Chondrocyte (in vitro differentiated cells): ENCODE results near the gene COL4A2. TPM values are rescaled to one million over a fixed set of nuclear protein-coding genes. Genes with fewer than 3 reads are reported as not detected.

ENCODE experiments used
- DNase-seq: peaks from one replicate; pipeline ENCODE4 v3.0.0; 2021; ENCODE audit warnings: mixed read lengths, low spot score
- H3K27ac Mint-ChIP-seq: one replicate; pipeline ENCODE4 v1.8.0; 2021; ENCODE audit warnings: mild to moderate bottlenecking, moderate library complexity, mixed read lengths; ENCODE audit not compliant: unreplicated experiment
- H3K27me3 Mint-ChIP-seq: 2 replicates; pipeline ENCODE4 v1.8.0; 2021; ENCODE audit warnings: low read depth, mixed read lengths
- H3K36me3 Mint-ChIP-seq: 2 replicates; pipeline ENCODE4 v1.8.0; 2021; ENCODE audit warnings: low read depth, mixed read lengths
- H3K4me1 Mint-ChIP-seq: 2 replicates; pipeline ENCODE4 v1.8.0; 2021; ENCODE audit warnings: low read depth, mild to moderate bottlenecking, mixed read lengths
- H3K4me3 Mint-ChIP-seq: one replicate; pipeline ENCODE4 v1.8.0; 2021; ENCODE audit warnings: mild to moderate bottlenecking, moderate library complexity, mixed read lengths; ENCODE audit not compliant: unreplicated experiment
- H3K9me3 Mint-ChIP-seq: 2 replicates; pipeline ENCODE4 v1.8.0; 2021; ENCODE audit warnings: low read depth, mixed read lengths
- total RNA-seq: library from RNA; stranded (reverse); gene quantifications from 3 replicates; pipeline ENCODE4 v1.2.1, GENCODE V29; 2021
- TF ChIP-seq, protein P1 (sequence below): fragments of 200-600 bp; sonication (generic); IDR thresholded peaks from 2 replicates; pipeline ENCODE4 v1.5.0; 2021; ENCODE audit warnings: antibody characterized with exemption, mild to moderate bottlenecking, moderate library complexity

The COL4A2 gene
- total RNA-seq, 1 donor from 2014 or later = 2,366 TPM

- Mint-ChIP-seq H3K27ac (peak overlapping the region; percentile 97), H3K4me1 (peaks cover 63% of the 10 kb centered on the region), H3K4me3 (peak overlapping the region; percentile 94), H3K36me3 (peaks cover 63% of the 10 kb centered on the region), H3K27me3 (no peaks in the 10 kb centered on the region), H3K9me3 (no peaks in the 10 kb centered on the region)
- TF ChIP-seq, protein P1, sequence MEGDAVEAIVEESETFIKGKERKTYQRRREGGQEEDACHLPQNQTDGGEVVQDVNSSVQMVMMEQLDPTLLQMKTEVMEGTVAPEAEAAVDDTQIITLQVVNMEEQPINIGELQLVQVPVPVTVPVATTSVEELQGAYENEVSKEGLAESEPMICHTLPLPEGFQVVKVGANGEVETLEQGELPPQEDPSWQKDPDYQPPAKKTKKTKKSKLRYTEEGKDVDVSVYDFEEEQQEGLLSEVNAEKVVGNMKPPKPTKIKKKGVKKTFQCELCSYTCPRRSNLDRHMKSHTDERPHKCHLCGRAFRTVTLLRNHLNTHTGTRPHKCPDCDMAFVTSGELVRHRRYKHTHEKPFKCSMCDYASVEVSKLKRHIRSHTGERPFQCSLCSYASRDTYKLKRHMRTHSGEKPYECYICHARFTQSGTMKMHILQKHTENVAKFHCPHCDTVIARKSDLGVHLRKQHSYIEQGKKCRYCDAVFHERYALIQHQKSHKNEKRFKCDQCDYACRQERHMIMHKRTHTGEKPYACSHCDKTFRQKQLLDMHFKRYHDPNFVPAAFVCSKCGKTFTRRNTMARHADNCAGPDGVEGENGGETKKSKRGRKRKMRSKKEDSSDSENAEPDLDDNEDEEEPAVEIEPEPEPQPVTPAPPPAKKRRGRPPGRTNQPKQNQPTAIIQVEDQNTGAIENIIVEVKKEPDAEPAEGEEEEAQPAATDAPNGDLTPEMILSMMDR = no peak
- DNase-seq = no peak
Measured at GRCh38 chr13:110307767-110308655, 927 bp downstream of the COL4A2 start.

- peaks cover 57% of the 10 kb centered on the region for H3K36me3 Mint-ChIP-seq
- H3K9me3 Mint-ChIP-seq = no peaks in the 10 kb centered on the region
Measured at GRCh38 chr13:110308656-110309359, 1.7 kb downstream of the COL4A2 start.

DNA sequence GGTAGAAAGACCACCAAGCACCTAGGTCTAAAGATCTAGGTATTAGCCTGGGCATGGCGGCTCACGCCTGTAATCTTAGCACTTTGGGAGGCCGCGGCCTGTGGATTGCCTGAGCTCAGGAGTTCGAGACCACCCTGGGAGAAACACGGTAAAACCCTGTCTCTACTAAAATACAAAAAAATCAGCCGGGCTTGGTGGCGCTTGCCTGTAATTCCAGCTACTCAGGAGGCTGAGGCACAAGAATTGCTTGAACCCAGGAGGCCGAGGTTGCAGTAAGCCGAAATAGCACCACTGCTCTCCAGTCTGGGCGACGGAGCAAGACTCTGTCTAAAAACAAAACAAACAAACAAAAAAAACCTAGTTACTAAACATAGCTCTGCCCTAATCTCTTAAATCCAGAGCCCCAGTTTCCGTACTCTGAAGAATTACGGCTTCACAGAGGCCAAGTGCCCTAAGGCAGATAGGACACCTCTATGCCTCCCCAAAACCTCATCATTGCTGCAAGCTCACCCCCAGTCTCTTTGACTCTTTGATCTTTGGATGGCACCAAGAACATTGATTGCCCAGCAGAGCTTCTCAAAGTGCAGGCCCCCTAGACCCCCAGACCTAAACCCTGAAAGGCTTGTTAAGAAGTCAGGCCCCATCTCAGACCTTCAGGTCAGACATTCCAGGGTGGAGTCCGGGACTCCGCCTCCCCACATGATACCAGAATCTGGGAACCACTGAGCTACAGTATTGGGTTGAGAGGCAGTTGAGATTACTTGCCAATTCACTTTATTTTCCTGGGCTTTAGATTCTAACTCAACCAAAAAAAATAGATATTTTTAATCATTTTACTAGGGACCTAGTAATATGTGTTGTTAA is 2.8 kb downstream of the COL4A2 start:
- Mint-ChIP-seq H3K27ac (peak overlapping the region; percentile 97), H3K27me3 (no peaks in the 10 kb centered on the region), H3K9me3 (no peaks in the 10 kb centered on the region), H3K36me3 (peaks cover 52% of the 10 kb centered on the region), H3K4me3 (peak overlapping the region; percentile 94), H3K4me1 (peaks cover 60% of the 10 kb centered on the region)
- no peak for DNase-seq
- TF ChIP-seq, protein P1 = no peak

More at GRCh38 chr13:110308656-110309359, 1.7 kb downstream of the COL4A2 start:
- TF ChIP-seq, protein P1 = no peak
- peaks cover 59% of the 10 kb centered on the region for H3K4me1 Mint-ChIP-seq
- DNase-seq = no peak
- no peaks in the 10 kb centered on the region for H3K27me3 Mint-ChIP-seq
- peak overlapping the region; percentile 94 for H3K4me3 Mint-ChIP-seq
- peak overlapping the region; percentile 97 for H3K27ac Mint-ChIP-seq

DNA sequence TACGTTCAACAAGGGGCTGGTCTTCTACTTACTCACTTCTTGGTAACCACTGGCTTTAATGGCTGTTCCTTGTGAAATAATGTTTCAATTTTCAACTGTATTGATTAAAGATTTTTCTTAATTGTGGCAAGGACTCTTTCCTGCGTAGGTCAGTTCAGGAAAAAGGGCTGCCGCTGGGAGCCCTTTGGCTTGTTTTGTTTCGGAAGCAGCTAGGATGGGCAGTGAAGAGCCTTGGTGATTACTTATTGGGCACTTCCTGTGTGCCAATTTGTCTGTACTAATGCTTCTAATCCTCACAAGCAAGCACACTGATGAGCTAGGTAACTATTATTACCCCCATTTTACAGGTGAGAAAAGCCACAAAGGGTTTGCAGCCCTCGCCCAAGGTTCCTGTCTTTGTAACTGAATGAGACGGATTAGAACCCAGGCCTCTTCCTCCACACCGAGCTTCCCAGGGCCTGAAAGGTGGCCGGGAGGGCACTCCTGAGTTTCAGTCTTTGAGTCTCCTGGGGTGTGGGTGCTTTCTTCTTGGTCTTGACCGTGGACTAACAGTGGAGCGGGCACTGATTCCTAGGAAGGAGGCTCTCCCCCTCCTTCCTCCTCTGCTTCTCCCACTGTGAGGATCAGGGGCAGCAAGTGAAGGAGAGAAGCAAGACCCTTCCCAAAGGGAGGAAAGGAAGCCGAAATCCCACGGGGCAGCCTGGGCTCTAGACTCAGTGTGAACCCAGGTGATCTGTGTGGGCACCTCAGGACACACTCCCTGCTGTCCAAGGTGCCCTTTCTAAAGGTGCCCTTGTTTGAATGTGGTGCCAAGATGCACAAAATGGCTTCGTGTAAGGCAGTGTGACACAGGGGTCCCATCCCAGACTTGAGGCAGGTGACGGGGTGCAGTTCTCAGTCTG is 3.7 kb downstream of the COL4A2 start:
- DNase-seq = no peak
- H3K36me3 Mint-ChIP-seq = peaks cover 47% of the 10 kb centered on the region
- H3K4me1 Mint-ChIP-seq = peaks cover 69% of the 10 kb centered on the region

More for the DNA sequence above, 3.7 kb downstream of the COL4A2 start:
- TF ChIP-seq, protein P1 = no peak
- Mint-ChIP-seq H3K27me3 (no peaks in the 10 kb centered on the region), H3K9me3 (no peaks in the 10 kb centered on the region), H3K4me3 (peak overlapping the region; percentile 94), H3K27ac (peak overlapping the region; percentile 97)
